NOMO-1 (cell line): ENCODE measurements around the gene ATXN2L.
"Not testable (repeated sequence)": the region's sequence is repeated elsewhere in the genome, so short reads cannot be mapped to it uniquely, and the experiment has no call there.

Source experiments
- DNase-seq, 2 experiments: peaks; one replicate each; lab custom pipeline; 2025; ENCODE audit not compliant: unreplicated experiment in 2 of 2; lab: John Stamatoyannopoulos, UW

Gene ATXN2L

GRCh38 chr16:28866454-28866804 lies 43.6 kb downstream of the ATXN2L start:
- no peak for DNase-seq

- no peak for DNase-seq
Measured at GRCh38 chr16:28867241-28867640, 44.4 kb downstream of the ATXN2L start.

DNA sequence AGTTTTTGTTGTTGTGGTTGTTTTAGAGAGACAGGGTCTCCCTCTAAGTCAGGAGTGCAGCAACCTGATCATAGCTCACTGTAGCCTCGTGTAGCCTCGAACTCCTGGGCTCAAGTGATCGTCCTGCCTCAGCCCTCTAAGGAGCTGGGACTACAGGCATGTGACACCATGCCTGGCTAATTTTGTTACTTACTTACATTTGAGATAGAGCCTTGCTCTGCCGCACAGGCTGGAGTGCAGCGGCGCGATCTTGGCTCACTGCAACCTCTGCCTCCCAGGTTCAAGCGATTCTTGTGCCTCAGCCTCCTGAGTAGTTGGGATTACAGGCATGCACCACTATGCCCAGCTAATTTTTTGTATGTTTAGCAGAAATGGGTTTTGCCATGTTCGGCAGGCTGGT lies 44.8 kb downstream of the ATXN2L start:
- not testable (repeated sequence) for DNase-seq

DNA sequence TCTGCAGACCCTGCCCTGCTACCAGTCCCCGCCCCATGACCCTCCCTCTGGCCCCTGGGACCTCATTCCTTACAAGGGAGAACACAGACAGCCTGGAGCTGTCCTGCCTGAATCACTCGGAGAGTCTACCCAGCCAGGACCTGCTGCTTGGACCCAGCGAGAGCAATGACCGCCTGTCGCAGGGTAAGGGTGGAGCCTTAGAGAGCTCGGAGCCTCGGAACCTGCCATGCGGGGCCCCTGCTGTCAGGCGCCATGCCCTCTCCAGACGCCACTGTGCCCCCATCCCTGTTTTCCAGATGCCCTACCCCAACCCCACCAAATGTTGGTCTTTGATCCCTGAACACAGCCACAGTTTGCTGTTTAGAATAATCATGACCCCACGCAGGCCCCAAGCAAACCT lies 46.4 kb downstream of the ATXN2L start:
- DNase-seq, result no peak

DNA sequence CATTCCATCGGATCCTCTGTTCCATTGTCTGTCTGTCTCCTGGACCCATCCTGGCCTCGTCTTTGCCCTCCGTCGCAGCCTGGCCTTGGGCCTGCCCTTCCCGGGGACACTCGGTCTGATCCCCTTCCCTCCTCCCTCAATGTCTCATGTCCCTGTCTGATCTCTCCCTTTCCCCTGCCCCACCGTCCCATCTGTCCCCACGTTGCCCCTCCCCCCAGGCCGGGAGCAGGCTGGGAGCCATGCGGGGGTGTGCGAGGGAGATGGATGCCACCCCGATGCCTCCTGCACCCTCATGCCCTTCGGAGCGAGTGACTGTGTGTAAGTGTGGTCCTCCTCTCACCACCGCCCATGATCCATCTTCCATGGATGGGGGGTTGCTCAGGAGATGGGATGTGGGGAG lies 50.2 kb downstream of the ATXN2L start:
- DNase-seq, result no peak

DNA sequence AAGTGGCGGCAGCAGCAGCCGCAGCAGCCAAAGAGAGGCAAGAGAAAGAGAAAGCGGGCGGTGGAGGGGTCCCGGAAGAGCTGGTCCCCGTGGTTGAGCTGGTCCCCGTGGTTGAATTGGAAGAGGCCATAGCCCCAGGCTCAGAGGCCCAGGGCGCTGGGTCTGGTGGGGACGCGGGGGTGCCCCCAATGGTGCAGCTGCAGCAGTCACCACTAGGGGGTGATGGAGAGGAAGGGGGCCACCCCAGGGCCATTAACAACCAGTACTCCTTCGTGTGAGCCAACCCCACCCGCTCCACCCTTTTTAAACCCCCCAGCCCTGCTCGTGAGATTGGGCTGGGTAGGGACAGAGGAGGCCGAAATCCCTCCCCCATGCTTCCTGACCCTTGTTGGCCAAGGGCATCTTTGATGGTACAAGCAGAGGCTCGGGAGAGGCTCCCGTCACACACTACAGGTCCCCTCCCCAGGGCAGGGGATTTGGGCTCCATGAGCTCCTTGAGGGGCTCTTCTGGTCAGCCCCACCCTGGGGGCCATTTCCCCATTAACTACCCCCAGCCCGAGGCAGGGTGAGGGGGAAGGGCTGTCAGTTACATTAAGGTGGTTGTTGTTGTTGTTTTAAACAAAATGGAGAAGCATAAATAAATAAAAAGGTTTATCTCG lies 50.9 kb downstream of the ATXN2L start:
- DNase-seq, result peak in 1 of 2 experiments; percentile 14

DNA sequence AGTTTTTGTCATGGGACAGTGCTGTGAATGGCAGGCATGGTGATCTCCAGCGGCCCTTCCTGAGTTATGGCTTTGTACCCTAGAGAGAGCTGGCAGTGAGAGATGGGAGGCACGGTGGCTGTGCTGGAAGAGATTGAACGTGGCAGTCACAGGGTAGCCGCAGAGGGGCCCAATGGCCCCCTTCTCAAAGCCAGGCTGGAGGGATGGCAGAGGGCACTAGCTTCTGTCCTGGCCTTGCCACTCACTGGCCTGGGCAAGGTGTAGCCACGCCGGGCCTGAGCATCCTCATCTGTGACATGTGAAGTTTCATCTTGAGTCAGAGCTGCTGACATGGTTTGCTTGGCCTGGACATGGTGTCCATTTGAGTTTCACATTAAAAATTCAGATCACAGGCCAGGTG lies 51.6 kb downstream of the ATXN2L start:
- no peak for DNase-seq

DNA sequence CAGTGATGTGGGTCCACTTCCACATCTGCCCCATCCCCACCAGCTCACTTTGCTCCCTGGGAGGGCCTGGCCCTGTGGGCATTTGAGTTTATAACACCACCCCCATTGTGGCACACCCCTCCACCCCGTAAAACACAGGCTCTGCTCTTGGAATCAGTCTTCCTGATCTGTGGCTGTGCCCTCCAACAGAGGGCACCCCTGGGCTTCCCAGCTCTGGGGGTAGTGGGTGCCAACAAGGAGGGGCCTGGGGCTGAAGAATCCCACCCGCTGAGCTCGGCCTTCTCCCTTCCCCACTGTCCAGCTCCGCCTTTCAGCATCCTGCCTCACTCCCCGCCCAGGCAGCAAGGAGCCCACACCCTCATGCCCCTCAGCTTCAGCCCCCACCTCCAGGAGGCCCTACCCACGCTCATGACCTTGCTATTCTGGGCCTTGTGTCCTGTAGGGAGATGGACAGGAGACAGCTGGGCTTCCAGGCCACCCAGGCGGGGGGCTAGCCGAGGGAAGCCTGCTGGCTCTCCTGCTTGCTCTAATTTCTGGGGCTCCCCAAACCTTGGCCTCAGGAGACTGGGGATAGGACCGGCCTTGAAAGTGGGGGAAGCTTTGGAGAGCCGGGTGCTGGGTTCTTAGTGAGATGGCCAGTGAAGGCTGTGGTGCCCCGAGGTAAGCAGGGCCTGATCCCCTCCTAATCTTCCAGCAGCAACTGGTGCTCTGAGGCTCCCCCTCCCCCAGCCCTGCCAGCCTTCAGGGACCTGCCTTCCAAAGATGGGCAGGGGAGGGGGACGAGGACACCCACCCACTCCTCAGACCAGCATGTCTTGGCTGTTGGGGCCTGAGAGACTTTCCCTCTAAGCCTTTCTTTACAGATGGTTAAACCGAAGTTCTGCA lies 52.6 kb downstream of the ATXN2L start:
- no peak for DNase-seq

DNA sequence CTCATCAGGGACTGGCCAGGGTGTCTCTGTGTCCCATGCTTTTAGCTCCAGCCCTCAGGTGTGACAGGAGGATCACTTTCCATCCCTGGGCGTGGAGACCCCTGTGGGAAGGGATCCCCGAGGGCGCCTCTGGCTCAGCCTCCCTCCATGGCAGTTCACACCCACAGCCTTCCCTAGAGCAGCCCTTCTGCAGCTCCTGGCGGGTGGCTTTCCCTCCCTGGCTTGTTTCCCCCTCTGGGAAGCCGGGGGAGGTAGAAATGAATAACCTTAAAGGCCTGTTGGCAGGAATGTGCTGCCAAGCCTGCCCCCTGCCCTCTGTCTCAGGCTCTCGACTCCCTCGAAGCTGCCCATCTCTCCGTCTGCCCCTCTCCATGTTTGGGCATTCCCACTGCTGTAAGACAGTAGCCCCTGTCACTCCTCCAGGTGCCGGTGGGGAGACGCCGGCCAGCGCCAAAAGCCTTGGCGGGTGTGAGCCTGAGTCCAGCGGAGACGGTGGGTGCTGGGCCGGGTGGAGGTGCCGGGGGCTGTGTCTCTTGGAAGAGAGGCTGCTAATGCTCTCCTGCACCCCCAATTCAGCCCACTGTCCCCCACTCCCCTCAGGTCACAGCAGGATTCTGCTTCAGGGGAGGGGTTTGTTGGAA lies 53.3 kb downstream of the ATXN2L start:
- no peak for DNase-seq

DNA sequence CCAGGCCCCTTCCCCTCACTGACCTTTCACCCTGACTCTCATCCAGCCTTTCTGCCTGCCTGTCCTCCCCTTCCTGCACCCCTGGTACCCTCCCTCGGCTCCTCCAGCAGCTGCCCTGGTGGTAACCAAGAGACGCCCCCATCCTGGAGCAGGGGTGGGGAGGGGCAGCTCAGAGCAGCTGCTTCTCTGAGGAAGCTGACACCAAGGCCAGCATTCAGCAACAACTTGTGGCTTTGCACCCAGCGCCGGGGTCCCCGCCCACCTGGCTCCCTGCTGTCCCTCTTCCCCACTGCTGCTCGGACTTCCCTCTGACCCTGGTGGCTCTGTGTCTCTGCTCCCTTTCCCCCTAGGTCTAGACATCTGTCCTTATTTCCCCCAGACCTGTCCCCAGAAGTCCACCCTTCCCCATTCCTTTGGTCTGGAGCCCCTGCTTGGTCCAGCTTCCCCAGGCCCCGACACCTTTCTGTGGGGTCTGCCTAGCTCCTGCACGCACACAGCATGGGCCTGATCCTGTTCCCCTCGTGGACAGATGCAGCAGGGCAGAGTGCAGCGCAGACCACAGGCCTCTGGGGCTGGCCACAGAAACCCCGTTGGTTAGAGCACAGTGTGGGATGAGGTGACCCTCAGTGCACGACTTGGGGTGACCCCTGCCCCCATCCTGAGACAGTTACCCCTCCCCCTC lies 54.3 kb downstream of the ATXN2L start:
- DNase-seq, result no peak

- no peak for DNase-seq
Measured at GRCh38 chr16:28877655-28878000, 54.8 kb downstream of the ATXN2L start.

GRCh38 chr16:28878083-28878926 lies 55.5 kb downstream of the ATXN2L start, which contains the start of gene ATP2A1:
Gene ATP2A1 (plus strand): TSS chr16:28878488. CDS start chr16:28878672, 184 bp downstream.
- DNase-seq, result no peak

DNA sequence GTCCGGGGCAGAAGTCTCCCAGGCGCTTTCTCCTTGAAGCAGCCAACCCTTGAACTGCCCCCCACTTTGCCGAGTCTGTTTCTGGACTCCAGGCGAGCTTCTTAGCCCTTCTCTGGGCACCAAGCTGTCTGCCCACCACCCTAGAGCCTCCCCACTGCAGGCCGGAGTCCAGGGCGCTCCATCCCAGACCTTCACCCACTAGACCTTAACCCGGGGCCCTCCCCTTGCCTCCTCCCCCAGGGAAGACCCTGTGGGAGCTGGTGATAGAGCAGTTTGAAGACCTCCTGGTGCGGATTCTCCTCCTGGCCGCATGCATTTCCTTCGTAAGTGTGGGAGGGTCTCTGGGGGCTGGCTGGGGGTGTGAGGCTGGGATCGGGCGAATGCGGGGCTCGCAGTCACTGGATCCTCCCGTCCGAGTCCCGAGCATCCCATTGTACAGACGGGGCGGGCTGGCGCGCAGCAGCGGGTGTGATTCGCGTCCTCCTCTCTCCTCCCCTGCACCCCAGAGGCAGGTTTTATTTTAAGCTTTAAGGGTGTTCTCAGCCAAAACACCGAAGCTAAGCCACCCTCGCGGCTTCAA lies 56.6 kb downstream of the ATXN2L start:
- DNase-seq, result no peak

DNA sequence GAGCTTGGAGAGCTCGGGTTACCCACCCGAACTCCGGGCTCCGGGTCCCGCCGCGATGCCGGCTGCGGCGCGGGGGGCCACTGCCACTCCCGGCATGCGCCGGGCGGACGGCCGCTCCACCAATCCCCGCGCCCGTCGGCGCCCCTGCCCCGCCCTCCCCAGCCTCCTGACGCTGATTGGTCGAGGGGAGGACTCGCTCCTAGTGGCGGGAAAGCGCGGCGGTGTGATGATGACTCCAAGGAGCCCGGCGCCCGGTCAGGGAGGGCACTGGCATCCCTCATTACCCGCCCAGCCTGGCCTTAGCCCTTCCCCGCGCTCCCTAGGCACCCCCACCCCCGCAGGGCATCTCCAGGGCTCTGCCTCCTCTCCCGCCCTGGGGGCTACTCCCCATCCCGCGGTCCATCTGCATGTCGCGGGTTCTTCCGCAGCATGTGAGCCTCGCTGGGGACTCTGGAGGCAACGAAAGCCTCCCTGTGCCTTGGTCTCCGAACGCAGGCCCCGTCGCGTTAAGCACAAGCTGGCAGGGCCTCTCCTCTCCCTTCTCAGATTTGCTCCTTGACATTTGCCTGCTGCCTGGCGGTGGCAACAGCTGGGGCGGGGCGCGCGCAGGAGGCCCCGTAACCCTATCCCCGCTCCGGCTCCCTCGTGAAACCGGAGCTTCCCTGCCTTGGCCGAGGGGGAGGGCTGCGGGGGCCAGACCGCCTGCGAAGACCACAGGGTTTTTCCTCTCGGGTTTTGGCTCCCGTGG lies 57.2 kb downstream of the ATXN2L start:
- DNase-seq, result peak; percentile 81 to 83

DNA sequence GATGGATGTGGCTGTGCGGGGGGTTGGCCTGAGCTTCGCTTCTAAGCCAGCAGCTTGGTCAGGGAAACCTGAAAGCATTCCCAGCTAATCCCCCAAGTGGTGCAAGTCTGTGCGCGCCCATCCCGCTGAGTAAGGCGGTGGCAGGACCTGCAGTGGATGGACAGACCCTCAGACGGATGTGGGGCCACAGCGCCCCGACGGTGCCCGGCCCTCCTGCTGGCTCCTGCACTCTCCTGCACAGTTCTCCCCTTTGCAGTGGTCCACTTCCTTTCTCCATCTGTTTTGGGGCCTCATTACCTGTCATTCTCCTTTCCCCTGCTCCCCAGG lies 57.8 kb downstream of the ATXN2L start:
- DNase-seq, result no peak

GRCh38 chr16:28880955-28881354 lies 58.2 kb downstream of the ATXN2L start:
- DNase-seq, result no peak

GRCh38 chr16:28881565-28881964 lies 58.8 kb downstream of the ATXN2L start:
- not testable (repeated sequence) for DNase-seq

DNA sequence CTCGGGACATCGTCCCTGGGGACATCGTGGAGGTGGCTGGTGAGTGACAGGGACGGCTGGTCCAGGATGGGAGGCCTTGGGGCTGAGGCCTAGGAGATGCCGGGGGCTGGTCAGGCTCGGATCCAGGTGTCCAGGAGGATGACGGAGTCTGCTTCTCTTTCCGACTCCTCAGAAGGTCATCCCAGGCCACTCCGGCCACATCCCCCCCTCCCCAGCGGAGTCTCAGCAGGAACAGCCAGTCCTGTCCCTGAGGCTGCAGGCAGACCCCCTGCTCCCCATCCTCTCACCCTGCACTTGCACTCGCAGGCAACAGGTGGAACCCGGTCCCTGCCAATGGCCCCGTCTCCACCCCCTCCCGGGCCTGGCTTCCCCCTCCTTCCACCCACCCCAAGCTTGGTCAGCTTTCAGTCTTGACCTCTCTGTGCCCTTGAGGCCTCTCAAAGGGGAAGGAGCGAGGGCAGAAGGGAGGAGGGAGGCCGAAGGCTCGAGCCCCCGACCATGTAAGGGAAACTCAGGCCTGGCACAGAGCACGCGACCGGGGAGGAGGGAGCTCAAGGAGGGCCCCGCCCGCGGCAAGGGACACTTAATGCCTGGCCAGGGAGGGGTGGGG lies 59.9 kb downstream of the ATXN2L start:
- no peak for DNase-seq
